Sigmoid colon (tissue), 4 donors: ENCODE measurements around the gene KLK5.

Source experiments
- EP300 ChIP-seq, 4 donors: sonication (generic); formaldehyde crosslinking; IDR thresholded peaks; one replicate each; pipeline ENCODE4 v1.6.1; 2017; ENCODE audit warnings: antibody characterized with exemption in 4 of 4
- POLR2A ChIP-seq, 2 donors: fragments of 450-650 bp; IDR thresholded peaks; one replicate each; pipeline ENCODE4 v1.6.1; 2016; ENCODE audit warnings: antibody characterized with exemption in 2 of 2, mild to moderate bottlenecking in 2 of 2, moderate library complexity in 2 of 2
- POLR2AphosphoS5 ChIP-seq, 4 donors: sonication (generic); formaldehyde crosslinking; IDR thresholded peaks; one replicate each; pipeline ENCODE4 v1.6.1; 2017; ENCODE audit warnings: antibody characterized with exemption in 4 of 4
- TF ChIP-seq, protein P1 (sequence below), 4 experiments: fragments of 450-650 bp in 3 of 4; fragments of 200-600 bp in 1 of 4; IDR thresholded peaks; one replicate each; pipeline ENCODE4 v1.5.1; 2016 to 2019; ENCODE audit warnings: antibody characterized with exemption in 4 of 4, mild to moderate bottlenecking in 3 of 4, moderate library complexity in 2 of 4

DNA sequence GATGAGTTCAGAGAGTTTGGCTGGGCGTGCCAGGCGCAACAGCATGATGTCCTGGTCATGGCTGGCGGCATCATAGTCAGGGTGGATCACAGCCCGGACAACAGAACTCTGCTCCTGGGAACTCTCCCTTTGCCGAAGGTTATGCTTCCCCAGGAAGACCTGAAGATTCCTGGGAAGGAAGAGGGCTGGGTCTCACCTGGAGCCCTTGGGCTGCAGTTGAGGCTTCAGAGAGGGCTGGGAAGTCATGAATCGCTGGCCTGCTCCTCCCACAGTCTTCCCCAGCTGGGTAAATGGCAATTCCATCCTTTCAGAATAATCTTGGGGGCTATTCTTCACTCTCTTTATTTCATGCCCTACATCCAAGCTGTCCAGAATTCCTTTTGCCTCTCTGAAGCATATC lies 10.5 kb upstream of the KLK5 start:
- TF ChIP-seq, protein P1, sequence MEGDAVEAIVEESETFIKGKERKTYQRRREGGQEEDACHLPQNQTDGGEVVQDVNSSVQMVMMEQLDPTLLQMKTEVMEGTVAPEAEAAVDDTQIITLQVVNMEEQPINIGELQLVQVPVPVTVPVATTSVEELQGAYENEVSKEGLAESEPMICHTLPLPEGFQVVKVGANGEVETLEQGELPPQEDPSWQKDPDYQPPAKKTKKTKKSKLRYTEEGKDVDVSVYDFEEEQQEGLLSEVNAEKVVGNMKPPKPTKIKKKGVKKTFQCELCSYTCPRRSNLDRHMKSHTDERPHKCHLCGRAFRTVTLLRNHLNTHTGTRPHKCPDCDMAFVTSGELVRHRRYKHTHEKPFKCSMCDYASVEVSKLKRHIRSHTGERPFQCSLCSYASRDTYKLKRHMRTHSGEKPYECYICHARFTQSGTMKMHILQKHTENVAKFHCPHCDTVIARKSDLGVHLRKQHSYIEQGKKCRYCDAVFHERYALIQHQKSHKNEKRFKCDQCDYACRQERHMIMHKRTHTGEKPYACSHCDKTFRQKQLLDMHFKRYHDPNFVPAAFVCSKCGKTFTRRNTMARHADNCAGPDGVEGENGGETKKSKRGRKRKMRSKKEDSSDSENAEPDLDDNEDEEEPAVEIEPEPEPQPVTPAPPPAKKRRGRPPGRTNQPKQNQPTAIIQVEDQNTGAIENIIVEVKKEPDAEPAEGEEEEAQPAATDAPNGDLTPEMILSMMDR (IDR thresholded peaks at IDR 0.05): no peak
- TF ChIP-seq POLR2AphosphoS5 (IDR thresholded peaks at IDR 0.05) (no peak), EP300 (IDR thresholded peaks at IDR 0.05) (no peak), POLR2A (IDR thresholded peaks at IDR 0.05) (no peak)
